ENCODE results near the gene TSR3.

Gene TSR3

DNA sequence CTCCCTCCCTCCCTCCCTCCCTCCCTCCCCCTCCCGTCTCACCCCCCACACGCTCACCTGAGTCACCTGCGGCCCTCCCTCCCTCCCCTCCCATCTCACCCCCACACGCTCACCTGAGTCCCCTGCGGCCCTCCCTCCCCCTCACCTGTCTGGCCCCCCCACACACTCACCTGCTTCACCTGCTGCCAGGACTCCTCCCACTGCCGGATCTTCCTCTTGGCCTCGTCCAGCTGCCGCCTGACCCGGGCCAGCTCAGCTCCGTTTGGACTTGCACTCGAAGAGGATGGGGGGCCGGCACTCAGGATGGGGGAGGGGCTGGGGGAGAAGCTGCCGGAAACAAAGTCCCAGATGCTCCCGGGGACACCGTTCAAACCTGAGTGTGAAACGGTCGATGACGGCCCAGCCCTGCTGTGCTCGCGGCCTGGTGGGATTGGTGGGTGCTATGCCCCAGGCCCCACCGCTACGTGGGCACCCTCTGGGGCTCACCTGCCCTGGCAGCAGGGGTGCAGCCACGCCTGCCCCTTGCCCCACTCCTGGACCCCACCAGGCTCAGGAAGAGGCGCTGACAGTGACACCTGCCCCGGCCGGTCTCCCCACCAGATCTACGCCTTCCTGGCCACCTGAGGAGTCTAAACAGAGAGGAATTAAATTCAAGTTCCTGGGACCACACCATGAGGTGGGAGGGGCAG lies 16.0 kb upstream of the TSR3 start:
- no peak for ATAC-seq
- TF ChIP-seq OSR1 (CRISPR knock-in tag; IDR thresholded peaks at IDR 0.05): no peak
- no peak for TF ChIP-seq ARNTL (CRISPR knock-in tag; IDR thresholded peaks at IDR 0.05; ENCODE audit: borderline replicate concordance, low read depth)

DNA sequence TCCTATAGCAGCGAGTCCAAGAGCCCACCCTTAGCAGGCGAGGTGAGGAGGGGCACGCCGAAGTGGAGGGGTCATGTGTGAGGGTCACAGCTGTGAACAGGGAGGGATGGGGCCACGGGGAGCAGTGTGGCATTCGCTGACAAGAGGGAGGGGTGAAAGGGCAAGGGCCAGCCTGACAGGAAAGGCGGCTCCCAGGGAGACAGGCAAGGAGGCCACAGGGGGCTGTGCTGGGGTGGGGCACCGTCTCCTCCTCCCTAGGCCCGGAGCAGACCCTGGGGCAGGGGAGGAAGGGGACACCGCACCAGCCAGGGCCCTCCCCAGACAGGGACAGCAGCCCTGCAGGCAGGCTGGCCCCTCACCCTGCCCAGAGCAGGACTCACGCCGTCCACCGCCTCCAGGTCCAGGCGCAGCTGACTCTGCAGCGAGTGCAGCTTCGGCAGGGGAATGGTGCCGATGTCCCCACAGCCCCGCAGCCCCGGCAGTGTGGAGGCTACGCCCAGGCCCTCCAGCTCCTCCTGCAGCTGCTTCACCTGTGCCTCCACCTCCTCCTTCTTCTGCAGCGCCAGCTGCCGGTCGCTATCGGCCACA lies 15.1 kb upstream of the TSR3 start:
- TF ChIP-seq SNAI2 (CRISPR knock-in tag; IDR thresholded peaks at IDR 0.05): no peak
- no peak for TF ChIP-seq ISL1 (CRISPR knock-in tag; IDR thresholded peaks at IDR 0.05)
- no peak for TF ChIP-seq ZC3H10 (CRISPR knock-in tag; IDR thresholded peaks at IDR 0.05)
- no peak for TF ChIP-seq GLIS3 (CRISPR knock-in tag; IDR thresholded peaks at IDR 0.05)
- TF ChIP-seq, protein P1, sequence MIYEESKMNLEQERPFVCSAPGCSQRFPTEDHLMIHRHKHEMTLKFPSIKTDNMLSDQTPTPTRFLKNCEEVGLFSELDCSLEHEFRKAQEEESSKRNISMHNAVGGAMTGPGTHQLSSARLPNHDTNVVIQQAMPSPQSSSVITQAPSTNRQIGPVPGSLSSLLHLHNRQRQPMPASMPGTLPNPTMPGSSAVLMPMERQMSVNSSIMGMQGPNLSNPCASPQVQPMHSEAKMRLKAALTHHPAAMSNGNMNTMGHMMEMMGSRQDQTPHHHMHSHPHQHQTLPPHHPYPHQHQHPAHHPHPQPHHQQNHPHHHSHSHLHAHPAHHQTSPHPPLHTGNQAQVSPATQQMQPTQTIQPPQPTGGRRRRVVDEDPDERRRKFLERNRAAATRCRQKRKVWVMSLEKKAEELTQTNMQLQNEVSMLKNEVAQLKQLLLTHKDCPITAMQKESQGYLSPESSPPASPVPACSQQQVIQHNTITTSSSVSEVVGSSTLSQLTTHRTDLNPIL (CRISPR knock-in tag; IDR thresholded peaks at IDR 0.05; ENCODE audit: low read depth): no peak
- TF ChIP-seq, protein P2, sequence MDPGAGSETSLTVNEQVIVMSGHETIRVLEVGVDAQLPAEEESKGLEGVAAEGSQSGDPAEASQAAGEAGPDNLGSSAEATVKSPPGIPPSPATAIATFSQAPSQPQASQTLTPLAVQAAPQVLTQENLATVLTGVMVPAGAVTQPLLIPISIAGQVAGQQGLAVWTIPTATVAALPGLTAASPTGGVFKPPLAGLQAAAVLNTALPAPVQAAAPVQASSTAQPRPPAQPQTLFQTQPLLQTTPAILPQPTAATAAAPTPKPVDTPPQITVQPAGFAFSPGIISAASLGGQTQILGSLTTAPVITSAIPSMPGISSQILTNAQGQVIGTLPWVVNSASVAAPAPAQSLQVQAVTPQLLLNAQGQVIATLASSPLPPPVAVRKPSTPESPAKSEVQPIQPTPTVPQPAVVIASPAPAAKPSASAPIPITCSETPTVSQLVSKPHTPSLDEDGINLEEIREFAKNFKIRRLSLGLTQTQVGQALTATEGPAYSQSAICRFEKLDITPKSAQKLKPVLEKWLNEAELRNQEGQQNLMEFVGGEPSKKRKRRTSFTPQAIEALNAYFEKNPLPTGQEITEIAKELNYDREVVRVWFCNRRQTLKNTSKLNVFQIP (CRISPR knock-in tag; IDR thresholded peaks at IDR 0.05; ENCODE audit: borderline replicate concordance, low read depth): no peak
- TF ChIP-seq, protein P3, sequence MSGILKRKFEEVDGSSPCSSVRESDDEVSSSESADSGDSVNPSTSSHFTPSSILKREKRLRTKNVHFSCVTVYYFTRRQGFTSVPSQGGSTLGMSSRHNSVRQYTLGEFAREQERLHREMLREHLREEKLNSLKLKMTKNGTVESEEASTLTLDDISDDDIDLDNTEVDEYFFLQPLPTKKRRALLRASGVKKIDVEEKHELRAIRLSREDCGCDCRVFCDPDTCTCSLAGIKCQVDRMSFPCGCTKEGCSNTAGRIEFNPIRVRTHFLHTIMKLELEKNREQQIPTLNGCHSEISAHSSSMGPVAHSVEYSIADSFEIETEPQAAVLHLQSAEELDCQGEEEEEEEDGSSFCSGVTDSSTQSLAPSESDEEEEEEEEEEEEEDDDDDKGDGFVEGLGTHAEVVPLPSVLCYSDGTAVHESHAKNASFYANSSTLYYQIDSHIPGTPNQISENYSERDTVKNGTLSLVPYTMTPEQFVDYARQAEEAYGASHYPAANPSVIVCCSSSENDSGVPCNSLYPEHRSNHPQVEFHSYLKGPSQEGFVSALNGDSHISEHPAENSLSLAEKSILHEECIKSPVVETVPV (CRISPR knock-in tag; IDR thresholded peaks at IDR 0.05): no peak
- TF ChIP-seq ZNF70 (CRISPR knock-in tag; IDR thresholded peaks at IDR 0.05): no peak
- TF ChIP-seq TOX (CRISPR knock-in tag; IDR thresholded peaks at IDR 0.05; ENCODE audit: borderline replicate concordance): no peak
- TF ChIP-seq ZNF8 (CRISPR knock-in tag; IDR thresholded peaks at IDR 0.05): no peak
- ATAC-seq: no peak

DNA sequence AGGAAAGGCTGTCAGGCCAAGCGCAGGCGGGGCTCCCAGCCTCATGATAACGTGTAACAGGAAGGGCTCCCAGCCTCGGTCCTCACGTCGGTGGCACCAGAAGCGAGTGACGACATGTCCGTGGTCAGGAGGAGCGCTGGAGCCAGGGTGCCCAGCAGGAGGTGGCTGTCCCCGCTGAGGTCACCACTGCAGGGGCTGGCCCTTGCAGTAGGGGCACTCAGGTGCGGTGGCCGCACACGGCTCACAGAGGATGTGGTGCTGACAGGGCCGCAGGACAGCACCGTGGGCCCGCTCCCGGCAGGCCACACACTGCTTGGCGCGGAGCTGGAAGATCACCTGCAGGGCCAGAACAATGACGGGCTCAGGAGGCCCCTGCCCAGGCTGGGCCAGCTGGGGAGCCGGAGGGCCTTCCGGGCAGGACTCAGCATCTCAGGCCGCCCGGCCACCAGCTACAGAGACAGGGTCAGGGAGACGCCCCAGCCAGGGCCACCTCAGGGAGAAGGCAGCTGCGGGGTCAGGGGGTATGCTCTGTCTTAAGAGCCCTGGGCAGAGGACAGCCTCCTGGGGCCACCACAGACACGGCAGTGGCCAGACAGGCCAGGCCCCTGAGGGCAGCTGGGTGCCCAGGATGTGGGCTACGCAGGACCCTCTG lies 14.5 kb upstream of the TSR3 start:
- no peak; the same call in 2 of the 3 replicates for ATAC-seq
- no peak for TF ChIP-seq OSR1 (CRISPR knock-in tag; IDR thresholded peaks at IDR 0.05)
- no peak for TF ChIP-seq BACH2 (CRISPR knock-in tag; IDR thresholded peaks at IDR 0.05; ENCODE audit: borderline replicate concordance)
- TF ChIP-seq, protein P3 (CRISPR knock-in tag; IDR thresholded peaks at IDR 0.05): no peak

DNA sequence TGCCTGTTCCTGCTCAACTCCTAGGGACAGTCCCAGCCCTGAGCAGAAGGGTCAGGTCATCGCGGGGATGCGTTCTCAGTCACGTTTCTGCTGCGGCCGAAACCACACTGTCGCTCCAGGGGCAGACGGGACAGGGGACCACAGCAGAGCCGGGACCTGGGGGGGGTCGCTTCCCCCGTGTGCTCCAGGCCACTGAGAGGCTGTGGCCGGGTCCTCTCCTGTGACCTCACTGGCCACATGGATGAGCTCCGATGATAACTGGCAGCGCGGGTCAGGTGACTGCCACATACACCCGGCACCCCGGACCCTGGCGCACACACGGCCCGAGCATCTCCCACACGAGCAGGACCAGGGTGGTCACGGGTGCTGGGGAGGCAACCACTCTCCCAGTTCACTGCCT lies 12.8 kb upstream of the TSR3 start:
- ATAC-seq: no peak
- TF ChIP-seq ZNF70 (CRISPR knock-in tag; IDR thresholded peaks at IDR 0.05): no peak
- TF ChIP-seq, protein P3 (CRISPR knock-in tag; IDR thresholded peaks at IDR 0.05): no peak
- TF ChIP-seq SNAI2 (CRISPR knock-in tag; IDR thresholded peaks at IDR 0.05): no peak
- TF ChIP-seq ESRRG (CRISPR knock-in tag; IDR thresholded peaks at IDR 0.05): no peak
- TF ChIP-seq ISL1 (CRISPR knock-in tag; IDR thresholded peaks at IDR 0.05): no peak
- TF ChIP-seq ZC3H10 (CRISPR knock-in tag; IDR thresholded peaks at IDR 0.05): no peak
- no peak for TF ChIP-seq TOX (CRISPR knock-in tag; IDR thresholded peaks at IDR 0.05; ENCODE audit: borderline replicate concordance)
- TF ChIP-seq ZNF8 (CRISPR knock-in tag; IDR thresholded peaks at IDR 0.05): no peak
- no peak for TF ChIP-seq RARB (CRISPR knock-in tag; IDR thresholded peaks at IDR 0.05)
- TF ChIP-seq, protein P4, sequence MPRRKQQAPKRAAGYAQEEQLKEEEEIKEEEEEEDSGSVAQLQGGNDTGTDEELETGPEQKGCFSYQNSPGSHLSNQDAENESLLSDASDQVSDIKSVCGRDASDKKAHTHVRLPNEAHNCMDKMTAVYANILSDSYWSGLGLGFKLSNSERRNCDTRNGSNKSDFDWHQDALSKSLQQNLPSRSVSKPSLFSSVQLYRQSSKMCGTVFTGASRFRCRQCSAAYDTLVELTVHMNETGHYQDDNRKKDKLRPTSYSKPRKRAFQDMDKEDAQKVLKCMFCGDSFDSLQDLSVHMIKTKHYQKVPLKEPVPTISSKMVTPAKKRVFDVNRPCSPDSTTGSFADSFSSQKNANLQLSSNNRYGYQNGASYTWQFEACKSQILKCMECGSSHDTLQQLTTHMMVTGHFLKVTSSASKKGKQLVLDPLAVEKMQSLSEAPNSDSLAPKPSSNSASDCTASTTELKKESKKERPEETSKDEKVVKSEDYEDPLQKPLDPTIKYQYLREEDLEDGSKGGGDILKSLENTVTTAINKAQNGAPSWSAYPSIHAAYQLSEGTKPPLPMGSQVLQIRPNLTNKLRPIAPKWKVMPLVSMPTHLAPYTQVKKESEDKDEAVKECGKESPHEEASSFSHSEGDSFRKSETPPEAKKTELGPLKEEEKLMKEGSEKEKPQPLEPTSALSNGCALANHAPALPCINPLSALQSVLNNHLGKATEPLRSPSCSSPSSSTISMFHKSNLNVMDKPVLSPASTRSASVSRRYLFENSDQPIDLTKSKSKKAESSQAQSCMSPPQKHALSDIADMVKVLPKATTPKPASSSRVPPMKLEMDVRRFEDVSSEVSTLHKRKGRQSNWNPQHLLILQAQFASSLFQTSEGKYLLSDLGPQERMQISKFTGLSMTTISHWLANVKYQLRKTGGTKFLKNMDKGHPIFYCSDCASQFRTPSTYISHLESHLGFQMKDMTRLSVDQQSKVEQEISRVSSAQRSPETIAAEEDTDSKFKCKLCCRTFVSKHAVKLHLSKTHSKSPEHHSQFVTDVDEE (CRISPR knock-in tag; IDR thresholded peaks at IDR 0.05): no peak
- TF ChIP-seq ZFP3 (CRISPR knock-in tag; IDR thresholded peaks at IDR 0.05): no peak
- TF ChIP-seq ZNF565 (CRISPR knock-in tag; conservative IDR thresholded peaks at IDR 0.05; ENCODE audit: low read depth): no peak
- TF ChIP-seq, protein P5, sequence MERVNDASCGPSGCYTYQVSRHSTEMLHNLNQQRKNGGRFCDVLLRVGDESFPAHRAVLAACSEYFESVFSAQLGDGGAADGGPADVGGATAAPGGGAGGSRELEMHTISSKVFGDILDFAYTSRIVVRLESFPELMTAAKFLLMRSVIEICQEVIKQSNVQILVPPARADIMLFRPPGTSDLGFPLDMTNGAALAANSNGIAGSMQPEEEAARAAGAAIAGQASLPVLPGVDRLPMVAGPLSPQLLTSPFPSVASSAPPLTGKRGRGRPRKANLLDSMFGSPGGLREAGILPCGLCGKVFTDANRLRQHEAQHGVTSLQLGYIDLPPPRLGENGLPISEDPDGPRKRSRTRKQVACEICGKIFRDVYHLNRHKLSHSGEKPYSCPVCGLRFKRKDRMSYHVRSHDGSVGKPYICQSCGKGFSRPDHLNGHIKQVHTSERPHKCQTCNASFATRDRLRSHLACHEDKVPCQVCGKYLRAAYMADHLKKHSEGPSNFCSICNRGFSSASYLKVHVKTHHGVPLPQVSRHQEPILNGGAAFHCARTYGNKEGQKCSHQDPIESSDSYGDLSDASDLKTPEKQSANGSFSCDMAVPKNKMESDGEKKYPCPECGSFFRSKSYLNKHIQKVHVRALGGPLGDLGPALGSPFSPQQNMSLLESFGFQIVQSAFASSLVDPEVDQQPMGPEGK (CRISPR knock-in tag; IDR thresholded peaks at IDR 0.05; ENCODE audit: borderline replicate concordance): no peak
- no peak for TF ChIP-seq ARNTL (CRISPR knock-in tag; IDR thresholded peaks at IDR 0.05; ENCODE audit: borderline replicate concordance, low read depth)
- TF ChIP-seq CSDC2 (CRISPR knock-in tag; IDR thresholded peaks at IDR 0.05): no peak
